ENCODE data around the gene CDCA4.

DNA sequence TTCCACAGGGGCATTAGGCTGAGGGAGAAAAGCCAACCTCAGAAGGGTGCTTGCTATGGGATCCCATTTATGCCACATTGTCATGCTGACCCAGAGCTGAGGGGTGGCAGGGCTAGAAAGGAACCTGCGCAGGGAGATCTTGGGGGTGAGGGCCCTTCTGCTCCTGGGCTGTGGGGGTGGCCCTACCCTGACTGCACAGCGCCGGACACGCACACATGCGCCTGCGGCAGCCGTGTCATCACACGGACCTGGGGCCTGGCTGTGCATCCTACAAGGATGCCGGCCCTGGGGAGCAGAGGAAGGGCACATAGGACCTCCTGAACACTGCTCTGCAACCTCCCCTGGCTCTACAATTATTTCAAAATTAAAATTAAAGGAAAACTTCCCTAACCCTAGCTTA, 6.9 kb downstream of the CDCA4 start:
- TF ChIP-seq, protein P1, sequence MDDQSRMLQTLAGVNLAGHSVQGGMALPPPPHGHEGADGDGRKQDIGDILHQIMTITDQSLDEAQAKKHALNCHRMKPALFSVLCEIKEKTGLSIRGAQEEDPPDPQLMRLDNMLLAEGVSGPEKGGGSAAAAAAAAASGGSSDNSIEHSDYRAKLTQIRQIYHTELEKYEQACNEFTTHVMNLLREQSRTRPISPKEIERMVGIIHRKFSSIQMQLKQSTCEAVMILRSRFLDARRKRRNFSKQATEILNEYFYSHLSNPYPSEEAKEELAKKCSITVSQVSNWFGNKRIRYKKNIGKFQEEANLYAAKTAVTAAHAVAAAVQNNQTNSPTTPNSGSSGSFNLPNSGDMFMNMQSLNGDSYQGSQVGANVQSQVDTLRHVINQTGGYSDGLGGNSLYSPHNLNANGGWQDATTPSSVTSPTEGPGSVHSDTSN (IDR thresholded peaks at IDR 0.05) = no peak
- TF ChIP-seq, protein P2, sequence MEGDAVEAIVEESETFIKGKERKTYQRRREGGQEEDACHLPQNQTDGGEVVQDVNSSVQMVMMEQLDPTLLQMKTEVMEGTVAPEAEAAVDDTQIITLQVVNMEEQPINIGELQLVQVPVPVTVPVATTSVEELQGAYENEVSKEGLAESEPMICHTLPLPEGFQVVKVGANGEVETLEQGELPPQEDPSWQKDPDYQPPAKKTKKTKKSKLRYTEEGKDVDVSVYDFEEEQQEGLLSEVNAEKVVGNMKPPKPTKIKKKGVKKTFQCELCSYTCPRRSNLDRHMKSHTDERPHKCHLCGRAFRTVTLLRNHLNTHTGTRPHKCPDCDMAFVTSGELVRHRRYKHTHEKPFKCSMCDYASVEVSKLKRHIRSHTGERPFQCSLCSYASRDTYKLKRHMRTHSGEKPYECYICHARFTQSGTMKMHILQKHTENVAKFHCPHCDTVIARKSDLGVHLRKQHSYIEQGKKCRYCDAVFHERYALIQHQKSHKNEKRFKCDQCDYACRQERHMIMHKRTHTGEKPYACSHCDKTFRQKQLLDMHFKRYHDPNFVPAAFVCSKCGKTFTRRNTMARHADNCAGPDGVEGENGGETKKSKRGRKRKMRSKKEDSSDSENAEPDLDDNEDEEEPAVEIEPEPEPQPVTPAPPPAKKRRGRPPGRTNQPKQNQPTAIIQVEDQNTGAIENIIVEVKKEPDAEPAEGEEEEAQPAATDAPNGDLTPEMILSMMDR (IDR thresholded peaks at IDR 0.05) = no peak
- TF ChIP-seq TEAD4 (IDR thresholded peaks at IDR 0.05; ENCODE audit: borderline replicate concordance, insufficient read depth) = no peak
- TF ChIP-seq RFX5 (IDR thresholded peaks at IDR 0.05; ENCODE audit: low read length) = no peak
- TF ChIP-seq SMC3 (IDR thresholded peaks at IDR 0.05; ENCODE audit: low read depth, low read length) = no peak
- TF ChIP-seq, protein P3, sequence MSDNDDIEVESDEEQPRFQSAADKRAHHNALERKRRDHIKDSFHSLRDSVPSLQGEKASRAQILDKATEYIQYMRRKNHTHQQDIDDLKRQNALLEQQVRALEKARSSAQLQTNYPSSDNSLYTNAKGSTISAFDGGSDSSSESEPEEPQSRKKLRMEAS (IDR thresholded peaks at IDR 0.05; ENCODE audit: low read depth) = no peak
- TF ChIP-seq NFIC (IDR thresholded peaks at IDR 0.05; ENCODE audit: borderline replicate concordance) = no peak
- no peak for TF ChIP-seq RAD21 (IDR thresholded peaks at IDR 0.05; ENCODE audit: low read length)
- TF ChIP-seq, protein P4, sequence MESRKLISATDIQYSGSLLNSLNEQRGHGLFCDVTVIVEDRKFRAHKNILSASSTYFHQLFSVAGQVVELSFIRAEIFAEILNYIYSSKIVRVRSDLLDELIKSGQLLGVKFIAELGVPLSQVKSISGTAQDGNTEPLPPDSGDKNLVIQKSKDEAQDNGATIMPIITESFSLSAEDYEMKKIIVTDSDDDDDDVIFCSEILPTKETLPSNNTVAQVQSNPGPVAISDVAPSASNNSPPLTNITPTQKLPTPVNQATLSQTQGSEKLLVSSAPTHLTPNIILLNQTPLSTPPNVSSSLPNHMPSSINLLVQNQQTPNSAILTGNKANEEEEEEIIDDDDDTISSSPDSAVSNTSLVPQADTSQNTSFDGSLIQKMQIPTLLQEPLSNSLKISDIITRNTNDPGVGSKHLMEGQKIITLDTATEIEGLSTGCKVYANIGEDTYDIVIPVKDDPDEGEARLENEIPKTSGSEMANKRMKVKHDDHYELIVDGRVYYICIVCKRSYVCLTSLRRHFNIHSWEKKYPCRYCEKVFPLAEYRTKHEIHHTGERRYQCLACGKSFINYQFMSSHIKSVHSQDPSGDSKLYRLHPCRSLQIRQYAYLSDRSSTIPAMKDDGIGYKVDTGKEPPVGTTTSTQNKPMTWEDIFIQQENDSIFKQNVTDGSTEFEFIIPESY (IDR thresholded peaks at IDR 0.05; ENCODE audit: borderline replicate concordance, low read depth) = no peak
- TF ChIP-seq, protein P5, sequence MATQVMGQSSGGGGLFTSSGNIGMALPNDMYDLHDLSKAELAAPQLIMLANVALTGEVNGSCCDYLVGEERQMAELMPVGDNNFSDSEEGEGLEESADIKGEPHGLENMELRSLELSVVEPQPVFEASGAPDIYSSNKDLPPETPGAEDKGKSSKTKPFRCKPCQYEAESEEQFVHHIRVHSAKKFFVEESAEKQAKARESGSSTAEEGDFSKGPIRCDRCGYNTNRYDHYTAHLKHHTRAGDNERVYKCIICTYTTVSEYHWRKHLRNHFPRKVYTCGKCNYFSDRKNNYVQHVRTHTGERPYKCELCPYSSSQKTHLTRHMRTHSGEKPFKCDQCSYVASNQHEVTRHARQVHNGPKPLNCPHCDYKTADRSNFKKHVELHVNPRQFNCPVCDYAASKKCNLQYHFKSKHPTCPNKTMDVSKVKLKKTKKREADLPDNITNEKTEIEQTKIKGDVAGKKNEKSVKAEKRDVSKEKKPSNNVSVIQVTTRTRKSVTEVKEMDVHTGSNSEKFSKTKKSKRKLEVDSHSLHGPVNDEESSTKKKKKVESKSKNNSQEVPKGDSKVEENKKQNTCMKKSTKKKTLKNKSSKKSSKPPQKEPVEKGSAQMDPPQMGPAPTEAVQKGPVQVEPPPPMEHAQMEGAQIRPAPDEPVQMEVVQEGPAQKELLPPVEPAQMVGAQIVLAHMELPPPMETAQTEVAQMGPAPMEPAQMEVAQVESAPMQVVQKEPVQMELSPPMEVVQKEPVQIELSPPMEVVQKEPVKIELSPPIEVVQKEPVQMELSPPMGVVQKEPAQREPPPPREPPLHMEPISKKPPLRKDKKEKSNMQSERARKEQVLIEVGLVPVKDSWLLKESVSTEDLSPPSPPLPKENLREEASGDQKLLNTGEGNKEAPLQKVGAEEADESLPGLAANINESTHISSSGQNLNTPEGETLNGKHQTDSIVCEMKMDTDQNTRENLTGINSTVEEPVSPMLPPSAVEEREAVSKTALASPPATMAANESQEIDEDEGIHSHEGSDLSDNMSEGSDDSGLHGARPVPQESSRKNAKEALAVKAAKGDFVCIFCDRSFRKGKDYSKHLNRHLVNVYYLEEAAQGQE (IDR thresholded peaks at IDR 0.05; ENCODE audit: low read depth, low read length) = no peak
- no peak for TF ChIP-seq YY1 (IDR thresholded peaks at IDR 0.05; ENCODE audit: low read depth)
- TF ChIP-seq SIN3A (IDR thresholded peaks at IDR 0.05; ENCODE audit: borderline replicate concordance, low read depth, low read length) = no peak
- no peak for TF ChIP-seq EZH2phosphoT487 (IDR thresholded peaks at IDR 0.05; ENCODE audit: borderline replicate concordance, low read depth)
